GM21423 (cell line): Measurements from ENCODE around the gene PLD5.
"Not testable (repeated sequence)": the region's sequence is repeated elsewhere in the genome, so short reads cannot be mapped to it uniquely, and the experiment has no call there.

ENCODE experiments used
- ATAC-seq: cut with Tn5 transposase; IDR thresholded peaks from one replicate; pipeline ENCODE4 v1.9.1; 2021; ENCODE audit warnings: mild to moderate bottlenecking, moderate library complexity; ENCODE audit not compliant: unreplicated experiment

Gene PLD5

DNA sequence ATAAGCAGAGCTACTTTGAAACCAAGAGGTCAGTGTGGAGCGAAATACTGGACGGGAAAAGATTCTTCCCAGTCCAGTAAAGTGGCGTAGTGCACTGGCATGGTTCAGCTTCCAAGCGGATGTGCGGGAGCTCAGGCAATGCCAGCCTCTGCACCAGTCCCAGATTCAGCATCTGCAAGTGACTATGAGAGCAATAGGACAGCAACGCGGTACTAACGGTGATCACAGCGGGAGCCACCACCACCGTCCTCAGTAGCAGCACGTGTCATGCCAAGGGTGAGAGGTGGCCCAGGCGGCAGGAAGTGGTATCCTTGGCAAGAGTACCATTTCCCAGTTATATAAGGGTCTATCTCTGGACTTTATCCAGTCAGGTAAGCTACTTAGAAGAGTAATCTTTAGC, 17.8 kb downstream of the PLD5 start:
- no peak for ATAC-seq

DNA sequence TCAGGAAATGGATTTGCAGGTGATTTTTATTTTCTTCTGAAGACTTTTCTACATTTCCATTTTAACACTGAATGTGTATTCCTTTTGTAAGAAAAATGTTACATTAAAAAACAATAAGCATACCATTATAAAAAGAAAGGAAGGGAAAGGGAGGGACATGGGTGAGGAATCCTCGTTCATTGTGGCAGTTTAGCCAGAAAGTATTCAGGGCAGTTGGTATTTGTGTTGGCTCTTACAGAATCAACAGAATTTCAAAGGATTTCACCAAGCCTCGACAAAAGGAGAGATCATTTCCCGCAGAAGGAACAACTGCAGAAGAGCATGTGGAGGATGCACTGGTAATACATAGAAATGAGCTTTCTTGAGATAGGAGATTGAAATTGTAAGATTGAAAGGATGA, 35.0 kb downstream of the PLD5 start:
- ATAC-seq: no peak

DNA sequence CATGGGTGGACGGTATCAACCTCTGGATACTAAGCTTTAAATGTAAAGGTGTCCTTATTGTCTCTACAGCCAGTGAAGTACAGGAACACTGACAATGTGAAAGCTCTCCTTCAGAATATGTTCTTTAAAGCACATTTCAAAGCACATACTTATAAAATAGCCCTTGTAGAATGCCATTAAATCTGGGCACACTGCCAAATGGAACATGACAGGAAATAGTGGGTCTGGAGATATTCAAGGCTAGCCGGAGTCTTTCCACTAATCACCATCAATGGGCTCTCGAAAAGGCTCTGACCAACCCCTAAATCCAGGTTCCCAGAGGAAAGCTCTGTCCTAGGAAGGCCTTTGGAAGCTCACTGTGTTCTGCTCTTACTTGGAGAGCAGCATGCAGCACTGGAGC, 46.6 kb downstream of the PLD5 start:
- no peak for ATAC-seq

DNA sequence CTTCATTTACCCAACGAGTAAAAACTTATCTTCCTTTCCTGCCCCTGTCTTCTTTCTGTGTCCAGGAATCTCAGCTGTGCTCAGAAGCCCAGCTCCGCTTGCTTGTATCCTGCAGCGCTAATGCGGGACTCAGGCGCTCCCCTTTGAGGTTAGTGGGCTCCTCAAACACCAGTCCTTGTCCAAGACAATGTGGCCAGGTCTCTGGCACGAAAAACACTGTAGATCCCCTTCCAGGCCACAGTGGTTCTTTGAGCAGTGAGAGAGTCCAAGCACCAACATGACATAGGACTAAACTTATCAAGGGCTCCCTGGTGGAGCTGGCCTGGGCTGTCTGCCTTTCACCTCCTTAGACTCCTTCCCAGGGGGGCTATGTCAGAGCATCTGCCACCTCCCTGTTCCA, 53.7 kb downstream of the PLD5 start:
- ATAC-seq: no peak

DNA sequence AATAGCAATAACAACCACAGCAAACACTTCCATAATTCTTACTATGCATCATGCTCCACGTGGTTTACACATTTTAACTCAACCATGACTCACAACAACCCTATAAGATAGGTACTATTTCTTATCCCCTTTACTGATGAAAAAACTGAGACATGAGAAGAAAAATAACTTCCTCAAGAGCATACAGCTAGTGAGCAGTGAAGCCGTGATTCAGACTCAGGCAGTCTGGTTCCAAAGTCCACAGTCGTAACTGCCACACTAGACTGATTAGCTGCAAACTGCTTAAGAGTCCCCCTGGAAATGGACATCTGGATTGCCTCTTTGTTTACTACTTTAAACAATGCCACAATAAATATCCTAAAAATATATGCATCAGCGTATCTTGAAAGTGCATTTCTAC, 55.7 kb downstream of the PLD5 start:
- no peak for ATAC-seq

DNA sequence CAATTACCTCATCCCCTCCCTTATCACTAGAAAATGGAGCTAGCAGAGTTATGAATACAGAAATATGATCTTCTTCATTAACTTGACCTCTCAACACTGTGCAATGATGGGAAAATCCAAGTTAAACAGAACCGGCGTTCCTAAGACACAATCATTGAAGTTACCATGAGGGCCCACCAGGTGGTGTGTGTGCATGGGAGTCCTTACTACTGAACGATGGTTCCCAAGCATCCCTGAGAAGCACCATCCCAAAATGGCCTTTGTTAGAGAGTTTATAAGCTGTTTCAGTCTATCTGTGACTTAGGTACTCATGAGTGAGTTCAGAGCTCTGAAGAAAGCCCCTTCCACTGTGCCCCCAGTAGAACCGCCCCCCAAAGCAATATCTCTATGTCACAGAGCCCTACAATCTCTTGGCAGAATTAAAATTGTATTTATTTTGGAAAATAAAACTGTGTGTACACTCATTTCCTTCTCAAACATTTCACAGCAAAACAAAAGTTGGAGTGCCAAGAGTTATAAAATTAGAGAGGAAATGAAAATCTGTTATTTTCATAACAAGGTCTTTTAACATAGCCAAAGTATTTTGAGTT, 56.8 kb downstream of the PLD5 start:
- ATAC-seq: no peak

DNA sequence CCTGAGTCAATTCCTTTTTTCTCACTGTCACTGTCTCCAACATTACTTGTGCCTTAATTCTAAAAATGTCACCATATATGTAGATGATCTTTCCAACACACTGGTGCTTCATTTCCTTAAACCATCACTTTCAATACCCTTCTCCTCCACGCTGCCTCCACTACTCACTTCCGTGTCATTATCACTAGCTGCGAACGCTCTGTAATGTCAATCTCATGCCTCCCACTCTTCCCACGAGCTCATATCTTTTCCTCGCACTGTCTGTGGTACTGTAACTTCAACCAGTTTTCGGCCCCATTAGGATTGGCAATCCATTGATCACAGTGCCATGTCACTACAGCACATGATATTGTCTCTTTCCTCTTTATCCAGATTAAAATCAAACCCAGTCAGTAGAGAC, 61.6 kb downstream of the PLD5 start:
- ATAC-seq: no peak

DNA sequence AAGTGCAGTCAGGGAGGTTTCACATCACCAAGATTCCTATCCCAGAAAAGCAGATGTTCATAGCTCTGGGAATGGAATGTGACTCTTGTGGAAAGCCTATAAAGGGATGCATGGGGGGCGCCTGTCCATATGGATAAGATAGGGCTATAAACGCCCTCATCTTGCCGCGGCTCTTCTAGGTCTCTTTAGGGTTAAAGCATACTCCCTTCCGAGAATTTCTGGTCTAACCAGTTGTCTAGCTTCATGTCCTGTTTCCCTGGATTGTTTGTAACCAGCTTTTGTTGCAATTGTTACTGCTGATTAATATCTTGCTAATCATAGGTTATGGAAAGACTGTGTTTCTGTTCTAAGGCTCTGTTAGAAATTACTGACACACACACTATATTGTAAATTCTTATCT, 64.8 kb downstream of the PLD5 start:
- not testable (repeated sequence) for ATAC-seq

DNA sequence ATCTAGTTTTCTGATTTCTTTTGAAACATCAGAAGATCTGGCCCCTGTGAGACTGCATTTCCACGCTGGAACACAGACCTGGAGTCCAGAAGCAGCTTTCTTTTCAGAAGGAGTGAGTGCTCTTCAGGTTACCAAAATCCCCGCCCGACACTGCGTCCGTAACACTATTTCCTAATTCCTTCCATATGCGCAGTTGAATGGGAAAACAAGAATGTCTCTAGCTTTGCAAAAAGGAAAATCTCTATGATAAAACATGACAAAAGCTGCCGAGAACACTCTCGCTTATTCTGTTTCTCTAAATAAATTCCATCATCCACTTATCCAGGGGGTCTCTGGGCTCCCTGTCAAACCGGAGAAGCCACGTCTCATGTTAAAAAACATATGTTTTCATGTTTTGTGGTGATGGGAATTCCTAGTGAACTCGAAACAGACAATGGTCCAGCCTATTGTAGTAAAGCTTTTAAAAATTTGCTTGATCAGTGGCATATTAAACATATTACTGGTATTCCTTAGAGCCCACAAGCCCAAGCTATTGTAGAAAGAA, 67.7 kb downstream of the PLD5 start:
- no peak for ATAC-seq

DNA sequence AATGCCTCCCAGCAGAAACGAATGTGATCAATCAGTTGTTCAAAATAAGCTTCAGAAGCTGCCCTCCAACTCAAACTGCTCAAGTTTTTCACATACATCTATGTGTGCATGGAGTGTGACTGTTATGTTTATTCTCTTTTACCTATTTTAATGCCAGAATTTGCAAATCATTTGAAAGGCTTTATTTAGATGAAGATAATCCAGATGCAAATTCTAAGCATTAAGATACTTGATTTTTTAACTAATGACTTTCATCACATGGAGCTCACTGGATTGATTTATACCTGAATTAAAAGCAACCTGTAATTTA, 69.5 kb downstream of the PLD5 start:
- ATAC-seq: no peak

DNA sequence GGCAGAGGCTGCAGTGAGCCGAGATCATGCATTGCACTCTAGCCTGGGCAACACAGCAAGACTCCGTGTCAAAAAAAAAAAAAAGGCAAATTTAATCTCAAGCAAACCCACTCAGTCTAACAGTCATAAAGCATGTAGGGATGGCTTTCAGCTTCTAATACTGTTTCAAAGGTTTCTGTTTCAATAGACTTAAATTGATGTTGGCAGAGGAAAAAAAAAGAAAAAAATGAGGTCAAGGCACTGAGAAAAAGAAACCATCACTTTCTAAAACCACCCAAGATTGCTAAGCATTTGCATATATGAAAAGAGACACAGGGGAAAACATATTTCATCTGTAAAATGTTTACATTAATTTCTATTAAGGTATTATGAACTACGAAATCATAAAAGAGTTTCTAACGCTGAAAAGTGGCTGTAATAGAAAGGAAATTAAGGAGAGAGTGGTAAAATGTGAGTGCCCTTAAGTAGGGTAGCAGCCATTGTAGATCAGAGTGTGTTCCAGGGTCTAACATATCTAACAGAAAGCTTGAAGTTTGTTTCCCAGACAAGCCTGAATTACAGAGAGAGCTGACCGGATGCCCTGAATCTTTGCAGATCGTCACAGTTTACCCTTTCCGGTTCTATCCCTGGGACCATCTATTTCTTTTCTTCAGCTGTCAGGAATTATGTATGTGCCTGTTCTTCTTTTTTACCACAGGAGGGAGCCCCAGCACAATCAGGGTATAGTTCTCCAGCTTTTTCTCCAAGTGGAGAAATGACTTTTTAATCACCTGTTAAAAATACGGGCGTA, 70.0 kb downstream of the PLD5 start:
- ATAC-seq: peak; percentile 54

DNA sequence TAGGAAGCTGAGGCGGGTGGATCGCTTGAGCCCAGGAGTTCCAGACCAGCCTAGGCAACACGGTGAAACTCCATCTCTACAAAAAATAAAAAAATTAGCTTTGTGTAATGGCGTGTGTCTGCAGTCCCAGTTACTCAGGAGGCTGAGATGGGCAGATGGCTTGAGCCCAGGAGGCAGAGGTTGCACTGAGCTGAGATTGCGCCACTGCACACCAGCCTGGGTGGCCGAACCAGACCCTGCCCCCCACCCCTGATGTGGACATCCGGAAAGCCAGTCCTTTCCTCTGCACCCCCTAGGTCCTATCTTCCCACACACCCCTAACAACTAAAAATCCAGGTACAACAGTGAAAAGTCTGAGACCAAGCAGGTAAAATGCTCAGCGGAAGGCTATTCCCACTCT, 71.9 kb downstream of the PLD5 start:
- ATAC-seq: no peak

DNA sequence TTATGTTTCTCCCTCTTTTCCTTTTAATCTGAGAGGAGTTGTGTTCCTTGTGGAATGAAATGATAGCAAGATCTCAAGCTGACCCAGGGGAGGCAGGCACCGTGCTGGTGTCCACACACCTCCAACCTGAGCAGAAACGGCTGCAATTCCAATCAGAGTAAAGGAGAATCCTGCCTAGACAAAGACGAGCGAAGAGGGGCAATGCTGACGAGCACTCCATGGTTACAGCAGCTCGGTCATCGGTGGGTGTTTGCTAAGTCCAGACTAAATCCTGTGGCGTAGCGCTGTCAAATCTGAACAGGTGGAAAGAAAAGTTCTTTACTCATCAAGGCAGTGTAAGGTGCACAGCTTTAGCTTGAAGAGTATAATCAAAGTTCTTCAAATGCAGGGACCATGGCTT, 74.8 kb downstream of the PLD5 start:
- no peak for ATAC-seq

DNA sequence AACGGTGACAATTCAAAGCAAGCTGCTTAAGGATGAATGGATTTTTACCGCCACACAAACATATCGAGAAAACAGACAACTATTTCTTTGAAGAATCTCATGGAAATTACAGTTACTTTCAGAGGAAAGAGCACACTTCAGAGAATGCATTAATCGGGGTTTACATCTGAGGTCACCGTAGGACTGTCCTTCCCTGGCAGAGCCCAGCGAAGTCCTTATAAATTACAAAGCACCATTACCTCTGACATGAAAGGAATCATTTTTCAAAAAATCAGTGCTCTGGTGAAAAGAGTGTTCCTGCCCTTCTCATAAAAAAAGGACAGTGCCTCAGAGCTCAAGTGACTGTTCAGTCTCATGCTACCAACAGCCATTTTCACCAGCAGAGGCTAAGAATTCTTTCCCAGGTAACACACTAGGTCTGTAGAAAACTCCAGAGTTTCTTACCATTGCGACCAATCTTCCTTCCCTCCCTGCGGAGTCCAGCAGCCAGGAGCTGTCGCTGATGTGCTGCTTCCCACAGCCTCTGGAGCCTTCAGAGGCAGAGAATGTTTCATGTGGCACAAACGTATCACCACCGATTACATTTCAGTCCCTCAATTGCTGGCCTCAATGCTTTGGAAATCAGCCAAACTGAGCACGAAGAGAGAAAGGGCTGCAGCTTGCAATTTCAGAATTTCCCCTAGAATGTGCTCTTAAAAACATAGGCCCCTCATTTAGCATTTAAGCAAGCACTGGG, 75.4 kb downstream of the PLD5 start:
- no peak for ATAC-seq

DNA sequence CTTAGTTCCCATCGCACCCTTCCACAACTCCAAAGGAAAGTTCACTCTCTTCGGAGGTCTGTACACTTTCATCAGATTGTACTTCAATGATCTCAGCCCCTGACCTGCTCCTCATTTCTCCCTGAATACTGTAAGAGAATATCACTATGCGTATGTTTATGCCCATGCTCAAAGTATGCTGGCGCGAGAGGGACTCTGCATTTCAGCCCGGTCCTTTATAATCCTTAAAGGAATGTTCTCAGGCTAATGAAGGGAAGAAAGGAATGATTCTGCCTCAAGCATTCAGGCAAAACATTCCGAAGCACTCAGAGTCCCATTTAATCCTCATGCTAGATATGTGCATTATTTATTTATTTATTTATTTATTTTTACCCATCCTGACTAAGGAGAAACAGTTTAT, 76.8 kb downstream of the PLD5 start:
- no peak for ATAC-seq

DNA sequence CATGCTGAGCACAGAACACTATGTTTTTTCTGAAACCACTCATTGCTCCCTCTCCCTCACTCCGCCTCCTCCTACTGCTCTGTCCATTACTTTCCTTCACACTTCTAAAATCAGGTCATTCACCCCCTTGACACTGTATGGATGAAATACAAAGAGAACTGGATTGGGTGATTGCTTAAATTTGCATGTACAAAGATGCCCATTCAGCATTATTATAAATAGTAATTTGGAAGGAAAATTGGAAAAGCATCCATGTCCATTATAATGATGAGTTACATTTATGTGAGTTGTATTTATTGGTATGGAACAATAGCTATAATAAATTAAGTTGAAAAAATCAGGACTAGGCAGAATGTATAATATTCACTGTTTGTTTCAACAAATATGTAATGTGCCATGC, 83.7 kb downstream of the PLD5 start:
- no peak for ATAC-seq

DNA sequence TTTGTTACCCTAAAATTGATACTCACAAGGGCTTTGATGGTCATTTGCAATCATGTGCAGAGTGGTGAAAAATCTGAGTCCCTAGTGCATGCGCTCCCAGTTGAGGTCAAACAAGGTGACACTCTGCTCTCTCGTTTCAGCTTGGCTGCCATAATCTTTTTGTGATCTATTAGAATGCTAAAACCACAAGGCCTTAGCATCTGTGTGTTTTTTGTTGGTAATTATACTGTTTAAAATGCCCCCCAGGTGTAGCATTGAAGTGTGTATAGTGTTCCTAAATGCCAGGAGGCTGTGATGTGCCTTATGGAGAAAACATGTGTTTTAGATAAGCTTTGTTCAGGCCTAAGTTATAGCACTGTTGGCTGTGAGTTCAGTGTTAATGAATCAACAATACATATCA, 89.3 kb downstream of the PLD5 start:
- ATAC-seq: no peak

DNA sequence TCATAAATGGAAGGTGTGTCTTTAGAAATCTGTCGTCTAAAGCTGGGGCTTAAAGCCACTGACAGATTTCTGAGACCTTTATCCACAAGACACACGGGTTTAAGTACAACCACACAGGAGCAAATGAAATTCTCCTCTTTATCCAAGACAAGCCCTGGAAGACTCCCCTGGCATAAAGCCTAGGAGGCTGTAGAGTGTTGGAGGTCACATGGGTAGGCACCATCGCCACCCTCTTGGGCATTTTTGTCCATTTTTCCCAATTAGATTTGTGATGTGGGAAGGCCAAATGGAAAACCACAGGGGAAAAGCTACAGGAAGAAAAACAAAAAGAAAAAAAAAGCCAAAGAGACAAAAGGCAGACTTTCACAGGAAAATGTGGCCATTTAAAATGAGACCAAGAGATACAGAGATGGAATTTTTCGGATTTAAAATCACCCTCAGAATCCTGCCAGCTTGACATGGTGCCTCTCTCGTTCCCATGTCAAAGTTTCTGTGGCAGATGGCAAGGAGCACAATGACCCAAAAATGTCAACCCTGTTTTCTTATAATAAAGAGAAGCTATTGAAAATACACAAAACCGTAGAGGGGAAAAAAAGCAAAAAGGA, 91.9 kb downstream of the PLD5 start:
- ATAC-seq: no peak

DNA sequence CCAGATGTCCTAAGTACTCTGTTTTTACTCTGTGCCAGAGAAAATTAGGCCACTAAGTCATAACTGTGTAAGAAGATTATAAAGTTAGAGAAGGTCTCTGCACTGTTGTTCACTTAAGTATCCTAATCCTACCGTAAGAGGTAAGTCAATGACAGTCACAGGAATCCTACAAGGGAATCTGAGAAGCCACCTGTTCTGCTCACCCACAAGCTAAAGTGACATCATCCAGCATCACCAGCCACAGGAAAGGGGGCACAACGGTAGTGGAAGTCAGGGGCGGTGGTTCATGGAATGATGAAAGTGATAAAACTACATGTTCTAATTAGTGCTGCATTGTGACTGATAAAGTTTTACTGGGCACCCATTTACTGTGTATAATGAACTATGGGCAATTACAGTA, 92.7 kb downstream of the PLD5 start:
- ATAC-seq: no peak

DNA sequence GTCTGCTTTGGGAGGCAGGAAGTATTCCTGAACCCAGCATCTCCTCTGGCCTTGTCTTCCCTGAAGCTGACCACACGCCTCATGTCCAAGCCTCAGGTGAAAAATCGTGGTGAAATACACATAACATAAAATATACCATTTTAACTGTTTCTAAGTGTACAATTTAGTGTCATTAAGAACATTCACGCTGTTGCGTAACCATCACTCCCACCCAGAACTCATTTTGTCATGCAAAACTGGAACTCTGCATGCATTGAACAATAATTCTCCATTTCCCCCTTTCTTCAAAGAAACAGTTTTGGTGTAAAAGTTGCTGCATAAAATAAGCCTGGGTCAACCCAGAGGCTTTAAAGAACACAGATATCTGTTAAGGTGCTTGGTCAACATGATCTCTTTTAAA, 93.5 kb downstream of the PLD5 start:
- no peak for ATAC-seq

DNA sequence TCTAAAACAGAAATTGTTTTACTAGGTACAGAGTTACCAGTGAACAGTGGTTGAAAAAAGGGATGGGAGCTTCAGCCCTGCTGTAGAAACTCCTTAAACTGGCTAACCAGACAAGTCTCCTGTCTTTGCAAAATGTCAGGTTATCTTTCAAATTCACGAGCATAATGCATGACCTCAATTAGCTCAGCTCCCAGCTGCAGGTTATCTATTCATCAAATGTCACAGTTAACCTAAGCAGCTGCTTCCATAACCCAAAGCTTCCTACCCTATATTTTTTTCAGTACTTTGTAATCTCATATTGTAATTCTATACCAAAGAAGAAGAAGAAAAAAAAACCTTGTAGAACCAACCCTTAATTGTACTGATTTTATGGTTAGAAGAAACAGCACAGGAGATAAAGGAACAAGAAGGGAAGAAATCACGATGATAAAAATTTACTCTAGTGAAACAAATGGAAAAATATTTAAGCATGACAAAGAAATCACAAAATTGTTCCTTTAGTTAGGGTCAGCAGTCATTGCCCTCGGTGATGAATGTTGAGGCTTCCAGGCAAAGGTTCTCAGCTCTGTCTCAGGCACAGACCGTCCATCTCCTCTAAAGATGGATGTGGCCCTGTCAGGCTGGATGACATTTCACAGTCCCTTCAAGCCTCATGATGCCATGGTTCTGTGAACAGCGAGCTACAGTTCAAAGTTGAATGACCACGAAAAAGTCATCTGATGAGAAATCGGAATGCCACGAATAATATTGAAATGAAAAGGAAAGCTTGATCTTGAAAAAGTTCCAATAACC, 95.9 kb downstream of the PLD5 start:
- no peak for ATAC-seq
